Loucy (cell line): ENCODE data around the gene KAZALD1.

ENCODE experiments used
- EZH2phosphoT487 ChIP-seq: fragments of 200-600 bp; IDR thresholded peaks from 2 replicates; pipeline ENCODE4 v1.6.1; 2018; ENCODE audit warnings: antibody characterized with exemption, mild to moderate bottlenecking, moderate library complexity, borderline replicate concordance
- TF ChIP-seq, protein P1 (sequence below): fragments of 200-600 bp; sonication (generic); conservative IDR thresholded peaks from 2 replicates; pipeline ENCODE4 v1.5.1; 2014; ENCODE audit warnings: mild to moderate bottlenecking, antibody characterized with exemption, low read length

DNA sequence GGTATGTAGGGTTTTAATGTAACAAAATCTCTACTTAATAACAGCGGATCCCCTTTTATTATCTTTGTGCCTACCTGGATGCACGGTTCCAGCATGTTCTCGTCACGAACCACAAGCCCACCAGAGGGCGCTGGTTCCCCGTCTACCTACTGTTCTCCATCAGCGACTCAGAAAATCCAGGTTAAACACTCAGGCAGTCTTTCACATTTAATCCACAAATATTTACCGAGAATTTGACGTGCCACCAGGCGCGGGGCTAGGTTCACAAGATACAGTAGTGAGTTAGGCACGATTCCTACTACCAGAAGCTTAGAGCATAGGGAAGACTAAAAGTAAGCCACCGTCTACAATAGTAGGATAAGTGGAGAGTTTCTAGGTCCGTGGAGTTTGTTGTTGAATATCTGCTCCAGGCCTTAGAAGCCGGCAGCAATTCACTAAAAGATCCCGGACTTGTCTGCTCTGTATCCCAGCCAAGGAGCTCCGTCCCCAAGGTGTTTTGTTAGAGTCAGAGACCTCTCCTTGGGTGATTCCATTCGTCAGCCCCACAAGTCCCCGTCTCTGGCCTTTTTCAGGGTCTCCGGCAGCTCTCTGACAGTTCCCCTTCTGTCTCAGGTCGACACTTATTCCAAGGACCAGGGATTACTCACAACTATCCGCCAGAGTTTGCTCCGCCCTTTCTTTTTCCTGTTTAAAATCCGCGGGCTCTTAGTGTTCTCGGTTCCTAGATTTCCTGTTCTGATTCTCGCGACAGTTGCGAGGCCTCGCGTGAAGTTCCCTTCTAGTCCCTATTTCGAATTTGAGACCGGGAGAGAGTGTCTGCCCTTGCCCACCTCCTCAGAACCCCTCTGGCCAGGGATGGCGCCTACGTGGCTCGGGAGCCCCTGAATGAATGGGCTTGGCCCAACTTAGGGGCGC is 1.5 kb upstream of the KAZALD1 start:
- TF ChIP-seq, protein P1, sequence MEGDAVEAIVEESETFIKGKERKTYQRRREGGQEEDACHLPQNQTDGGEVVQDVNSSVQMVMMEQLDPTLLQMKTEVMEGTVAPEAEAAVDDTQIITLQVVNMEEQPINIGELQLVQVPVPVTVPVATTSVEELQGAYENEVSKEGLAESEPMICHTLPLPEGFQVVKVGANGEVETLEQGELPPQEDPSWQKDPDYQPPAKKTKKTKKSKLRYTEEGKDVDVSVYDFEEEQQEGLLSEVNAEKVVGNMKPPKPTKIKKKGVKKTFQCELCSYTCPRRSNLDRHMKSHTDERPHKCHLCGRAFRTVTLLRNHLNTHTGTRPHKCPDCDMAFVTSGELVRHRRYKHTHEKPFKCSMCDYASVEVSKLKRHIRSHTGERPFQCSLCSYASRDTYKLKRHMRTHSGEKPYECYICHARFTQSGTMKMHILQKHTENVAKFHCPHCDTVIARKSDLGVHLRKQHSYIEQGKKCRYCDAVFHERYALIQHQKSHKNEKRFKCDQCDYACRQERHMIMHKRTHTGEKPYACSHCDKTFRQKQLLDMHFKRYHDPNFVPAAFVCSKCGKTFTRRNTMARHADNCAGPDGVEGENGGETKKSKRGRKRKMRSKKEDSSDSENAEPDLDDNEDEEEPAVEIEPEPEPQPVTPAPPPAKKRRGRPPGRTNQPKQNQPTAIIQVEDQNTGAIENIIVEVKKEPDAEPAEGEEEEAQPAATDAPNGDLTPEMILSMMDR: peak; percentile 98
- no peak for TF ChIP-seq EZH2phosphoT487
